SW 1271 (cell line): Measurements from ENCODE around the gene PHEX.
"Not testable (repeated sequence)": the region's sequence is repeated elsewhere in the genome, so short reads cannot be mapped to it uniquely, and the experiment has no call there.

Experiments
- DNase-seq, 2 experiments: peaks; one replicate each; lab custom pipeline; 2025; lab: John Stamatoyannopoulos, UW

Gene PHEX

GRCh38 chrX:22246620-22247019, 214.5 kb downstream of the PHEX start:
- DNase-seq: no peak

GRCh38 chrX:22247169-22247568, 215.0 kb downstream of the PHEX start:
- no peak for DNase-seq

- no peak for DNase-seq
These were observed 216.3 kb downstream of the PHEX start for GRCh38 chrX:22248401-22248800.

GRCh38 chrX:22249371-22249770, 217.2 kb downstream of the PHEX start:
- DNase-seq: no peak

GRCh38 chrX:22268706-22269105, 236.6 kb downstream of the PHEX start:
- no peak for DNase-seq

- no peak for DNase-seq
These were observed 240.5 kb downstream of the PHEX start, which contains the start of gene CBLL2 for GRCh38 chrX:22272613-22273012. CBLL2 (plus strand) TSS chrX:22272913; CDS start chrX:22272992, 79 bp downstream.

GRCh38 chrX:22273714-22274317, 241.7 kb downstream of the PHEX start:
- no peak for DNase-seq

- no peak for DNase-seq
These were observed 244.7 kb downstream of the PHEX start for GRCh38 chrX:22276781-22277180.

- no peak for DNase-seq
These were observed 246.2 kb downstream of the PHEX start for GRCh38 chrX:22278375-22278774.

- not testable (repeated sequence) for DNase-seq
These were observed 257.1 kb downstream of the PHEX start for GRCh38 chrX:22289209-22289608.

- no peak for DNase-seq
These were observed 264.7 kb downstream of the PHEX start for GRCh38 chrX:22296871-22297270.

GRCh38 chrX:22300130-22300529, 268.0 kb downstream of the PHEX start:
- no peak for DNase-seq
